ENCODE measurements around the gene GSPT1.

DNA sequence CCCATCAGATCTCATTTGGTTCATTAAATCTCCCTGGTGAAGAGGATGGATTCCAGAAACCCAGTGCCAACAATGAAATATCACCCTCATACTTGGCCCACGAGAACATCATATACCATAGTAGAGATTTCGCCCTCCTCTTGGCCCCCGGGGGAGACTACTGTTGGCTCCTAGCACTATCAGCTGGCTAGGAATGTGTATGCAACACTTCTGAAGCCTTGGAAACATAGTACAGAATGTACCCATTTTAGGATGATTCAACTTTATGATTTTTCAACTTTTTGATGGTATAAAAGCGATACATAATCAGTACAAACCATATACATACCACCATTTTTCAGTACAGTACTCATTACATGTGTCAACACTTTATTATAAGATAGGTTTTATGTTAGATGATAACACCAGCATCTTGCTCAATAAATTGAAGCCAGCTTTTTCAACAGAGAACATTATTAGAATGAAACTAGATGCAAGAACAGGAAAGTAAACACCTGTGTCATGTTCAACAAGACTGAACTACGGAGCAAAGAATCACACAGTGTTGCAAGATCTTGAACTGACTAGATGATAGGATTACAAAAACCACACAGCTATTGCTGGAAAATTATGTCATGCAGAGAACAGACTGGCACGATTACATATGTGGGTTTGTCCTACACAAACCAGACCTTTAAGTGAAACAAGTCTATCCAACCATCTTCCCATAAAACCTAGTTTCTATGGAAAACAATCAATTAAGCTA lies 81.6 kb downstream of the GSPT1 start:
- TF ChIP-seq CHD2 (IDR thresholded peaks at IDR 0.05; ENCODE audit: low read length, partially characterized antibody) = no peak
- no peak for TF ChIP-seq RAD21 (IDR thresholded peaks at IDR 0.05; ENCODE audit: low read length)
- no peak for TF ChIP-seq SIN3A (IDR thresholded peaks at IDR 0.05; ENCODE audit: borderline replicate concordance, low read depth, low read length)
- TF ChIP-seq, protein P1, sequence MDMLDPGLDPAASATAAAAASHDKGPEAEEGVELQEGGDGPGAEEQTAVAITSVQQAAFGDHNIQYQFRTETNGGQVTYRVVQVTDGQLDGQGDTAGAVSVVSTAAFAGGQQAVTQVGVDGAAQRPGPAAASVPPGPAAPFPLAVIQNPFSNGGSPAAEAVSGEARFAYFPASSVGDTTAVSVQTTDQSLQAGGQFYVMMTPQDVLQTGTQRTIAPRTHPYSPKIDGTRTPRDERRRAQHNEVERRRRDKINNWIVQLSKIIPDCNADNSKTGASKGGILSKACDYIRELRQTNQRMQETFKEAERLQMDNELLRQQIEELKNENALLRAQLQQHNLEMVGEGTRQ (IDR thresholded peaks at IDR 0.05; ENCODE audit: borderline replicate concordance, low read depth, low read length) = no peak
- TF ChIP-seq FOSL2 (IDR thresholded peaks at IDR 0.05; ENCODE audit: borderline replicate concordance, low read depth) = no peak
- TF ChIP-seq RFX5 (IDR thresholded peaks at IDR 0.05; ENCODE audit: low read length) = no peak
